HT-29 (cell line): ENCODE data around the gene WNK1. TPM values are rescaled to one million over a fixed set of nuclear protein-coding genes. Genes with fewer than 3 reads are reported as not detected.
"Not testable (repeated sequence)": the region's sequence is repeated elsewhere in the genome, so short reads cannot be mapped to it uniquely, and the experiment has no call there.

Source experiments
- DNase-seq: peaks from one replicate; pipeline ENCODE4 v3.0.0-alpha.2; 2015; ENCODE audit warnings: low spot score
- total RNA-seq: library from RNA; depleted of rRNA; stranded (reverse); fragments of >200 nt; shearing (Covaris generic); gene quantifications from 2 replicates; pipeline ENCODE4 v1.2.3, GENCODE V29; 2014; rRNA removed

WNK1 gene
- total RNA-seq = 74.1 and 89.6 TPM in 2 replicates

- DNase-seq = peak; percentile 98
These were observed at the start of gene WNK1 for GRCh38 chr12:751999-752694. WNK1 (plus strand) TSS chr12:752579; CDS start chr12:753566, 987 bp downstream.

GRCh38 chr12:704516-705242, 47.7 kb upstream of the WNK1 start:
- no peak for DNase-seq

- not testable (repeated sequence) for DNase-seq
These were observed 44.3 kb upstream of the WNK1 start for GRCh38 chr12:708084-708483.

GRCh38 chr12:709455-710020, 42.8 kb upstream of the WNK1 start:
- no peak for DNase-seq

- DNase-seq = no peak
These were observed 40.1 kb upstream of the WNK1 start for GRCh38 chr12:712172-712863.

GRCh38 chr12:713281-713875, 39.0 kb upstream of the WNK1 start:
- no peak for DNase-seq

GRCh38 chr12:716506-716905, 35.9 kb upstream of the WNK1 start:
- no peak for DNase-seq

GRCh38 chr12:718756-719102, 33.6 kb upstream of the WNK1 start:
- no peak for DNase-seq

- DNase-seq = no peak
These were observed 32.0 kb upstream of the WNK1 start for GRCh38 chr12:720231-720941.

- DNase-seq = no peak
These were observed 28.1 kb upstream of the WNK1 start for GRCh38 chr12:724194-724855.

GRCh38 chr12:725076-725475, 27.3 kb upstream of the WNK1 start:
- DNase-seq = no peak

GRCh38 chr12:726281-727140, 25.9 kb upstream of the WNK1 start:
- no peak for DNase-seq

GRCh38 chr12:727321-727720, 25.1 kb upstream of the WNK1 start:
- no peak for DNase-seq

GRCh38 chr12:728781-729180, 23.6 kb upstream of the WNK1 start:
- no peak for DNase-seq

- DNase-seq = no peak
These were observed 23.2 kb upstream of the WNK1 start for GRCh38 chr12:729221-729620.

GRCh38 chr12:730550-730949, 21.8 kb upstream of the WNK1 start:
- no peak for DNase-seq

- DNase-seq = no peak
These were observed 15.1 kb upstream of the WNK1 start for GRCh38 chr12:737122-737739.

GRCh38 chr12:738712-739111, 13.7 kb upstream of the WNK1 start:
- DNase-seq = no peak

GRCh38 chr12:739349-739748, 13.0 kb upstream of the WNK1 start:
- no peak for DNase-seq
